NCI-H187 treated with DMSO at 0.1 percent for 48 hours (cell line): ENCODE results near the gene ZNF12.

Source experiments
- DNase-seq: peaks from one replicate; lab custom pipeline; 2025; lab: John Stamatoyannopoulos, UW

ZNF12 gene

DNA sequence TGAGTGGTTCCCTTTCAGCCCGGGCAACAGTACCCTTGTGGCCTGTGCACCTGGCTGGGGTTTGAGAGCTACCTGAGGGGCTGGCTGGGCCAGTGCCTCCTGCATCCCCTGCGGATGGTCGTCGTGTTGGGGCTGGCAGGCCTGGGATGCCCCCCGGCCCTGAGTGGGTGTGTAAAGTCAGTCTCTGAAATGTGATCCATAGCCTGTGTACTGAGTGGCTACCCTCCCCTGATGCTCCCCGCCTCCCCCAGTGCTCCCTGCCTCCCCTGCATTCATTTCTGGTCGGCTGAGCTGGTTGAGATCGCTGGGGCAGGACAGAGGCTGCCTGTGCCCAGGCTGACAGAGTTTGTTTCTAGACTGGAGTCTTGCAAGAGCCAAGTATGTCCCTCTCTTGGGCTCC is 60.3 kb downstream of the ZNF12 start:
- DNase-seq = no peak

DNA sequence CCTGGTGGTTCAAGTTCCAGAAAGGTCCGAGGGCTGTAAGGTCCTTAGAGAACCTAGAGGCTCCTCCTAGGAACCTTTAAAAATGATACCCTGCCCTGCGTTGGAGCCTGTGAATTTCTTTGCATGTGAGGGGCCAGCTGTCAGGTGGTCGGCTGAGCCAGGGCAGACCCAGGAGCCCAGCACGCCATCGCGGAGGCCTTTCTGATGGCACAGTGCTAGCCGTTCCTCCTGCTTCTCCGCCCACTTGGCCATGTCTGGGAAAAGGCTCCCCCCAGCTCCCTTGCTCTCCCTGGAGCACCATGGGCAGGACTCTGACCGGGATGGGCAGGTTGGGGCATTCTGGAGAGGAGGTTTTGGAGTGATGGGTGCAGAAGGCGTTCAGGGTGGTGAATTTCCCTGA is 62.0 kb downstream of the ZNF12 start:
- no peak for DNase-seq

DNA sequence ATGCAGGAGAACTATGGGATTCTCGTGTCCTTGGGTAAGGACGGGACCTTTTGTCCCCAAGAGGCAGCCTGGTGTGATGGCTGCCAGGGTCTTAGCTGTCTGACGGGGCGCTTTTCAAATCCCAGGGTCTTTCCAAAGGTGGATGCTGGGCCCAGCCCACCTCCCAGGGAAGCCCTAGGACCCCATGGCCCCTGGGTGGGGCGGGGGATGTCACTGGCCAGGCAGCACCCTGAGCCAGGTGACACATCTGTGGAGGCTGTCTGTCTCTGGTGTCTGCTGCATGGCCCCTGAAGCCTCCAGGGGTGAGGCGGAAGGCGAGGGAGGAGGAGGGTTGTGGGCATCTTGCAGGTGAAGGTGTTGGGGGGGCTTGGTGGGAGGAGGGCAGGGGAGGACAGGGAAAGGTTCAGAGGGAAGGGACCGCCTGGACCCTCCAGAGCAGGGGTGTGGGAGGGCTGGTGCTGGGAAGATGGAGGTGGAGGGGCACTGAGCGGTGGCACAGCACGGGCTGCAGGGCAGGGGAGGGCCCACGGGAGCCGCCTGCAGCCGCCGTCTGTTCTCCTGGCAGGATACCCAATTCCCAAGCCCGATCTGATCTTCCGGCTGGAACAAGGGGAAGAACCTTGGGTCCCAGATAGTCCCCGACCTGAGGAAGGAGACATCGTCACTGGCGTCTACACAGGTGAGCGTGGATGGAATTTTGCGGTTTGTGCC is 62.7 kb downstream of the ZNF12 start:
- DNase-seq = no peak

DNA sequence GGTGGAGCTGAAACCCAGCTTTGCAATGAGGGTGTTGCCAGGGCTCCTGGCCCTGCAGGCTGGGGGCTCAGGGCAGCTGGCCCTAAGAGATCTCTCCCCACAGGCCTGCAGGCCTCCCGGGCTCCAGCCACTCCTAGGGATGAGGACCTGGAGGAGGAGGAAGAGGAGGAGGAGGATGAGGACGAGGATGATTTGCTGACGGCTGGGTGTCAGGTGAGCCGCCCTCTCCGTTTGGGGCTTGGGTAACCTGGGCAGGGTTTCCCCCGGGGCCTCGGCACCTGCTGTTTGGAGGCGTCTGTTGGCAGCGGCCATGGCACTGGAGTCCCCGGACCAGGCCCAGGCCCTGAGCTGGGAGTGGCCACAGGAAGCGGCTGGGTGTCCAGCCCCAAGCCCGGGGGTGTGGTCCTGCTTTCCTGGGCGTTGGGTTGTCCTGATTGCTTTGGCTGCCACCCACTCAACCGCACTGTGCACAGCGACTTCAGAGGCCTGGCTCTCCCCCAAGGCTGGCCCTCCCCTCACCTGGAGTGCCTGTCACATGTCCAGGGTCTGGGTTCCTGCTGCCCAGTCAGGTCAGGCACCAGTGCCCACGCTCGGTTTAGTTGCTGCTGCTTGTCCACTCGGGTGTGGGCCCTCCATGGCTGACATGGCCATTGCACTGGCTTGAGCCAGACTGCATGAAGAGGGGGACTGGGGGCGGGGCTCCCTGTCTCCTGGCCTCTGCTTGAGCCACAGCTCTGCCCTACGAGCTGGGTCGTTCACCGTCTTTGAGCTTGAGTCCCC is 63.7 kb downstream of the ZNF12 start:
- DNase-seq = no peak

DNA sequence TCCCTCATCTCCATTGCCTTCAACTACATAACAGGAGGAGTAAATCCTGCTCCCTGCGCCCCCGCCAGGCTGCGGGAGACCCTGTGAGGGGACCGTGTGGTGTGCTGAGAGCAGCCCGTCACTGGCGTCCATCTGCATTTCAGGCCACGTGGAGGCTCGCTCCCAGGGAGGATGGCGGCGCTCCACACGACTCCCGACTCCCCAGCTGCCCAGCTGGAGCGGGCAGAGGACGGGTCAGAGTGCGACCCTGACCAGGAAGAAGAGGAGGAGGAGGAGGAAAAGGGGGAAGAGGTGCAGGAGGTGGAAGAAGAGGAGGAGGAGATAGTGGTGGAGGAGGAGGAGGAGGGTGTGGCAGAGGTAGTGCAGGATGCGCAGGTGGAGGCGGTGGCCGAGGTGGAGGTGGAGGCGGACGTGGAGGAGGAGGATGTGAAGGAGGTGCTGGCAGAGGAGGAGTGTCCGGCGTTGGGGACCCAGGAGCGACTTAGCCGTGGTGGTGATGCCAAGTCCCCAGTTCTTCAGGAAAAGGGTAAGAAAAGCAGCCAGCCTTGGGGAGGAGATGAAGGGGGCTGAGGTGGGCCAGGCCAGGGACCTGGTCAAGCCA is 64.4 kb downstream of the ZNF12 start:
- no peak for DNase-seq

DNA sequence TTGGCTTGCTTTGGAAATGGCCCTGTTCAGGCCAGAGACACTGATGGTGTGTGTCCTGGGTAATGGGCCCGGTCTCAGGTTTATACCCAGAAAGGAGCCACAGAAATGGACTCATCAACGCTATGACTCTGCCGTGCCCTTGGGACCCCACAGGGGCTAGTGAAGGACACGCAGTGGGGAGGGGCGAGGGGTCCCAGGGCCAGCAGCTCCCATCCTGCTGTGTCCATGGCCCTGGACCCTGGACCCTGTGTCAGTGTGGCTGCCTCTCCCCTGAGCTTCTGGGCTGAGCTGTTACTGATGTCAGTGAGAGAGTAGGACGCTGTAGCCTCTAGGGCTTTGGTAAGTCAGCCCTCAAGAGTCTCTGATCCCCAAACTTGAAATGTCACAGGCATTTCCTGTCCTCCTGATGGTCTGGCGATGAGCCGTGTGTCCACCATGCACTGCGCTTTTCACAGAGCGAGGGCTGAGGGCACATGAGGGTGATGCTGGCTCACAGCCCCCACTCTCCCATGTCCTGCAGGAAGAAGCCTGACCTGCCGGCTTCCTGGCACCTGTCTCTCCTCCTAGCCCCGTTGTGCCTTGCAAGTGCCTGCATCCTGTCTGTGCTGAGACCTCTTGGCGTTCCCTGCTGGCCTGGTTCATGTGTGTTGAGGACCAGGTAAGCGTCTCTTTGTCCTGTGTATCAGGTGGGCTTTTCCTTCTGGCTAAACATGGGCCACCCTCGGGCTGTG is 65.3 kb downstream of the ZNF12 start:
- no peak for DNase-seq

DNA sequence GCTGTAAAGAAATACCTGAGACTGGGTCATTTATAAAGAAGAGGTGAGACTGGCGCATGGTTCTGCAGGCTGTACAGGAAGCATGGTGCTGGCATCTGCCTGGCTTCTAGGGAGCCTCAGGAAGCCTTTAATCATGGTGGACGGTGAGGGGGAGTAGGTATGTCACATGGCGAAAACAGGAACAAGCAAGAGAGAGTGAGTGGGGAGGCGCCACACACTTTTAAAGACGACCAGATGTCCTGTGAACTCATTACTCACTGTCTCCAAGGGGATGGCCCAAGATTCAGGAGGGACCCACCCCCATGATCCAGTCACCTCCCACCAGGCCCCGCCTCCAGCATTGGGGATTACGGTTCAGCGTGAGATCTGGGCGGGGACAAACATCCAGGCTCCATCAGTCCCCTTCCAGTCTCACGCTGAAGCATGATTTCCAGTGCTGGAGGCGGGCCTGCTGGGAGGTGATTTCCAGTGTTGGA is 66.5 kb downstream of the ZNF12 start:
- DNase-seq = no peak

DNA sequence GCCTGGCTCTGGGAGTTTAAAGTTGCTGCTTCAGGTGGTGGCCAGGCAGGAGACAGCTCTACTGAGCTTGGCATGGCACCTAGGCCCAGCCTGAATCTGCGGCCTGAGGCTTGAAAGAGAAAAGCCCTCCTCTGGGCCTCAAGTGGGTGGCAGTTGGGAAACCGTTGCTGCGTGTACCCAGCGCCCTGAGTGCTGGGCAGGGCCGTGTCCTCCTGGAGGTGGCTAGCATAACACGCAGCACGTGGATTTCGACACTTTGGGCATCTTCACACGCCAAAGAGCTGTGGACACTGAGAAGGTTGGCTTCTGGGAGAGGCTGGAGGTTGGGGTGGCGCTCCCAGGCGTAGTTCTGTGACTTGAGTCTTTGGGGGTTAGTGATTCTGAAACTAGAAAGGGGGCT is 67.1 kb downstream of the ZNF12 start:
- no peak for DNase-seq

DNA sequence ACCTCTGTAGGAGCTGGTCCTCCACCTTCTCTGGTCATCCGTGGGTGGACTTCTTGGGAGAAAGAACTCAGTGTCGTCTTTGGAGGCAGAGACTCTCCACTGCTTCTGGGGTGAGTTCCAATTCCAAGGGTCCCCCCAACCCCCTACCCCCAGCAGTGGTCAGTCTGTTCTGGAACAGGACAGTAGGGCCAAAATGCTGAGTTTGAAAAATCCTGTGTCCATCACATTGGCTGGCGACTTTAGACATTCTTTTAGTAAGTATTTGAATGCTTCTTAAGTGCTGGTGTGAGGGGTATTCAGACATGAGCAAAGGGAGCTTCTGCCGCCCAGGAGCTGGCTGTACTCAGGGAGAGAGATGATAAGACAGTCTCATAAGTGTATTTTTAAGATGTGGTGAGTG is 67.7 kb downstream of the ZNF12 start:
- no peak for DNase-seq
